Spleen (tissue), 11 donors: ENCODE data around the gene TOP3B. TPM values are rescaled to one million over a fixed set of nuclear protein-coding genes. Genes with fewer than 3 reads are reported as not detected.

Experiments
- DNase-seq: peaks from one replicate; pipeline ENCODE4 v3.0.0-alpha.2; 2020
- H3K27ac ChIP-seq, 8 donors: fragments of 200-600 bp; sonication (generic) in 7 of 8; 1 replicate in 4 of 8; 2 replicates in 4 of 8; pipeline versions ENCODE4 v1.5.0 to v1.8.0; 2016 to 2021; ENCODE audit warnings: inconsistent platforms in 4 of 8, mild to moderate bottlenecking in 4 of 8, moderate library complexity in 1 of 8
- H3K27me3 ChIP-seq, 7 donors: fragments of 200-600 bp; sonication (generic) in 6 of 7; replicated peaks in 1 of 7; 1 replicate in 4 of 7; 2 replicates in 3 of 7; pipeline versions ENCODE4 v1.5.0 to v1.8.0; 2016 to 2021; ENCODE audit warnings: inconsistent platforms in 3 of 7, mild to moderate bottlenecking in 1 of 7
- H3K36me3 ChIP-seq, 6 donors: fragments of 200-600 bp; sonication (generic) in 5 of 6; 1 replicate in 4 of 6; 2 replicates in 2 of 6; pipeline versions ENCODE4 v1.5.0 to v1.8.0; 2016 to 2021; ENCODE audit warnings: inconsistent platforms in 2 of 6
- H3K4me1 ChIP-seq, 6 donors: fragments of 200-600 bp; sonication (generic) in 5 of 6; 1 replicate in 3 of 6; 2 replicates in 3 of 6; pipeline versions ENCODE4 v1.5.0 to v1.8.0; 2016 to 2021; ENCODE audit warnings: inconsistent platforms in 3 of 6
- H3K4me3 ChIP-seq, 8 donors: fragments of 200-600 bp; sonication (generic) in 7 of 8; 1 replicate in 4 of 8; 2 replicates in 4 of 8; pipeline versions ENCODE4 v1.5.0 to v1.8.0; 2016 to 2021; ENCODE audit warnings: inconsistent platforms in 4 of 8, mild to moderate bottlenecking in 4 of 8, moderate library complexity in 2 of 8
- H3K9me3 ChIP-seq, 8 donors: fragments of 200-600 bp; sonication (generic) in 7 of 8; 1 replicate in 4 of 8; 2 replicates in 4 of 8; pipeline versions ENCODE4 v1.5.0 to v1.8.0; 2016 to 2021; ENCODE audit warnings: inconsistent platforms in 4 of 8
- POLR2A ChIP-seq, 3 donors: fragments of 450-650 bp; IDR thresholded peaks; one replicate each; pipeline ENCODE4 v1.5.1; 2017; ENCODE audit warnings: antibody characterized with exemption in 3 of 3, mild to moderate bottlenecking in 1 of 3
- POLR2AphosphoS5 ChIP-seq, 3 donors: sonication (generic); formaldehyde crosslinking; IDR thresholded peaks; one replicate each; pipeline ENCODE4 v1.5.1; 2017; ENCODE audit warnings: antibody characterized with exemption in 3 of 3
- WGBS, 5 donors: extraction: QIAGEN DNeasy Blood & Tissue Kit in 3 of 5; methylation state at CpG; one replicate each; pipeline versions ENCODE4 v1.1.5 to v1.1.7; 2013 to 2018; 5-methylcytosine and 5-hydroxymethylcytosine counted together
- intact Hi-C: fragments of 100-400 bp; cut with DNase I; formaldehyde crosslinking; loops from one replicate; pipeline ENCODE4 v1.15.0; 2023; ENCODE audit warnings: low total_unique reads
- polyA plus RNA-seq, 3 donors: library from polyadenylated mRNA; stranded (reverse); fragments of 200-250 nt; gene quantifications; one replicate each; pipeline ENCODE4 v1.2.1, GENCODE V29; 2013
- total RNA-seq, 7 donors: library from RNA; depleted of rRNA in 3 of 7; stranded (reverse); fragments of >200 nt in 3 of 7; fragmentation: NEBNext Ultra II Directional in 4 of 7; extraction: Animal tissue kit (Norgen Biotek cat#: 25700) in 4 of 7; gene quantifications; one replicate each; pipeline versions ENCODE4 v1.1.0 to v1.2.1, GENCODE V29; 2016 to 2021
- TF ChIP-seq, protein P1 (sequence below), 11 experiments: fragments of 200-600 bp in 7 of 11; fragments of 450-650 bp in 4 of 11; sonication (generic) in 4 of 11; IDR thresholded peaks in 8 of 11; conservative IDR thresholded peaks in 3 of 11; 1 replicate in 7 of 11; 2 replicates in 4 of 11; pipeline versions ENCODE4 v1.4.0 to v1.8.0; 2016 to 2021; ENCODE audit warnings: antibody characterized with exemption in 11 of 11, inconsistent platforms in 4 of 11, mild to moderate bottlenecking in 1 of 11
- donor health status: healthy with polysubstance abuse.
- donor health status: DM: no; HTN: no; CAD: no; lungs with moderate emphysema.
- donor health status: DM: no; HTN: no; CAD: no.
- donor health status: Bipolar disorder and iron deficiency.
- donor health status: healthy.
- donor health status: DM: no; HTN: no; CAD: no.
- donor health status: DM: yes; HTN: yes; CAD: no.

The TOP3B gene
- total and polyA plus RNA-seq, 10 donors, result 12.6 to 66.4 (median 46.7) TPM

DNA sequence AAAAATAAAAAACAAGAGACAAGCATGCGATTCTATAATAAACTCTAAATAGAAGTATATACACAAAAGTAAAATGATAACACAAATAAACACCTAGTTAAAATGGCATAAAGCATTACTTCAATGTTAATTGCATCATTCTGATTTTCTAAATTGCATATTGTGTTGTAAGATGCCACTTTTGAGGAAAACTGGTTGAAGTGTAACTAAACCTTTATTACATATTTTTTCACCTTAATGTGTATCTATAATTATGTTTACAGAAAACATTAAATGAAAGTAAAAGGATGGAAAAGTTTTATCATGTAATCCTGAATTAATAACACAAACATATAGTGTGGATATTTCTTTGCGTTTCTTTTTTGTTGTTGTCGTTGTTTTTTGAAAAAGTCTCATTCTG lies 45.4 kb upstream of the TOP3B start:
- peaks cover 0 to 10% (median 0%) of the 10 kb centered on the region in 7 donors for H3K27me3 ChIP-seq
- intact Hi-C loops, result no loop called here
- no peak for DNase-seq
- WGBS, 5 donors, result 94 to 98% (median 96%) methylated on average over 3 of the region's 3 CpGs
- H3K9me3 ChIP-seq, result no peaks in the 10 kb centered on the region
- TF ChIP-seq POLR2AphosphoS5 (IDR thresholded peaks at IDR 0.05) (no peak), POLR2A (IDR thresholded peaks at IDR 0.05) (no peak)
- TF ChIP-seq, protein P1, sequence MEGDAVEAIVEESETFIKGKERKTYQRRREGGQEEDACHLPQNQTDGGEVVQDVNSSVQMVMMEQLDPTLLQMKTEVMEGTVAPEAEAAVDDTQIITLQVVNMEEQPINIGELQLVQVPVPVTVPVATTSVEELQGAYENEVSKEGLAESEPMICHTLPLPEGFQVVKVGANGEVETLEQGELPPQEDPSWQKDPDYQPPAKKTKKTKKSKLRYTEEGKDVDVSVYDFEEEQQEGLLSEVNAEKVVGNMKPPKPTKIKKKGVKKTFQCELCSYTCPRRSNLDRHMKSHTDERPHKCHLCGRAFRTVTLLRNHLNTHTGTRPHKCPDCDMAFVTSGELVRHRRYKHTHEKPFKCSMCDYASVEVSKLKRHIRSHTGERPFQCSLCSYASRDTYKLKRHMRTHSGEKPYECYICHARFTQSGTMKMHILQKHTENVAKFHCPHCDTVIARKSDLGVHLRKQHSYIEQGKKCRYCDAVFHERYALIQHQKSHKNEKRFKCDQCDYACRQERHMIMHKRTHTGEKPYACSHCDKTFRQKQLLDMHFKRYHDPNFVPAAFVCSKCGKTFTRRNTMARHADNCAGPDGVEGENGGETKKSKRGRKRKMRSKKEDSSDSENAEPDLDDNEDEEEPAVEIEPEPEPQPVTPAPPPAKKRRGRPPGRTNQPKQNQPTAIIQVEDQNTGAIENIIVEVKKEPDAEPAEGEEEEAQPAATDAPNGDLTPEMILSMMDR (IDR thresholded peaks at IDR 0.05 in 8 of 11, conservative IDR thresholded peaks at IDR 0.05 in 3 of 11), result no peak
- peaks cover 0 to 55% (median 32%) of the 10 kb centered on the region in 6 donors for H3K4me1 ChIP-seq
- H3K27ac ChIP-seq, result no peak overlapping the region
- no peaks in the 10 kb centered on the region for H3K36me3 ChIP-seq
- no peak overlapping the region for H3K4me3 ChIP-seq

GRCh38 chr22:22026157-22026831 lies 43.7 kb upstream of the TOP3B start:
- Histone ChIP-seq H3K4me1 (peaks cover 0 to 45% (median 28%) of the 10 kb centered on the region in 6 donors), H3K4me3 (peak overlapping the region in 1 of 8 donors; percentile 19), H3K27ac (peak overlapping the region; percentile 36 to 84 (median 70)), H3K27me3 (no peaks in the 10 kb centered on the region), H3K9me3 (no peaks in the 10 kb centered on the region), H3K36me3 (no peaks in the 10 kb centered on the region)
- no peak for DNase-seq
- intact Hi-C loops, result no loop called here
- 62 to 71% (median 69%) methylated on average over 13 of the region's 13 CpGs for WGBS, 5 donors
- TF ChIP-seq POLR2A (IDR thresholded peaks at IDR 0.05), result no peak
- TF ChIP-seq, protein P1 (IDR thresholded peaks at IDR 0.05 in 8 of 11, conservative IDR thresholded peaks at IDR 0.05 in 3 of 11), result no peak
- no peak for TF ChIP-seq POLR2AphosphoS5 (IDR thresholded peaks at IDR 0.05)

- H3K27me3 ChIP-seq, result no peaks in the 10 kb centered on the region
- WGBS, 5 donors, result 39 to 80% (median 74%) methylated on average over 7 of the region's 7 CpGs
- TF ChIP-seq POLR2AphosphoS5 (IDR thresholded peaks at IDR 0.05) (peak in 1 of 3 donors; percentile 46), POLR2A (IDR thresholded peaks at IDR 0.05) (peak in 1 of 3 donors; percentile 29)
- TF ChIP-seq, protein P1 (IDR thresholded peaks at IDR 0.05 in 8 of 11, conservative IDR thresholded peaks at IDR 0.05 in 3 of 11), result no peak
- peak; percentile 82 for DNase-seq
- H3K4me3 ChIP-seq, result peak overlapping the region in 1 of 8 donors; percentile 19
- no peaks in the 10 kb centered on the region for H3K36me3 ChIP-seq
- peak overlapping the region in 7 of 8 donors; percentile 20 to 84 (median 73) for H3K27ac ChIP-seq
- H3K9me3 ChIP-seq, result no peaks in the 10 kb centered on the region
- peaks cover 0 to 37% (median 24%) of the 10 kb centered on the region in 6 donors for H3K4me1 ChIP-seq
- intact Hi-C loops, result no loop called here
These were observed 43.0 kb upstream of the TOP3B start for GRCh38 chr22:22025320-22026156.

- WGBS, 5 donors, result 91 to 96% (median 93%) methylated on average over 10 of the region's 10 CpGs
- Histone ChIP-seq H3K4me1 (peaks cover 0 to 30% (median 20%) of the 10 kb centered on the region in 6 donors), H3K36me3 (no peaks in the 10 kb centered on the region), H3K4me3 (no peak overlapping the region), H3K27ac (peak overlapping the region in 1 of 8 donors; percentile 84), H3K27me3 (no peaks in the 10 kb centered on the region), H3K9me3 (no peaks in the 10 kb centered on the region)
- intact Hi-C loops, result no loop called here
- no peak for DNase-seq
- TF ChIP-seq POLR2AphosphoS5 (IDR thresholded peaks at IDR 0.05) (no peak), POLR2A (IDR thresholded peaks at IDR 0.05) (no peak)
- TF ChIP-seq, protein P1 (IDR thresholded peaks at IDR 0.05 in 8 of 11, conservative IDR thresholded peaks at IDR 0.05 in 3 of 11), result no peak
These were observed 41.9 kb upstream of the TOP3B start for GRCh38 chr22:22024440-22024839.
